HG03159 (cell line): Measurements from ENCODE around the gene ELOA.

Experiments
- ATAC-seq: cut with Tn5 transposase; IDR thresholded peaks from one replicate; pipeline ENCODE4 v1.9.1; 2021; ENCODE audit warnings: mild to moderate bottlenecking, moderate library complexity; ENCODE audit not compliant: unreplicated experiment

Gene ELOA

GRCh38 chr1:23743287-23744152, at the start of gene ELOA:
Gene ELOA, plus strand, starts transcription at chr1:23743471. Its CDS starts 33 bp downstream, at chr1:23743504.
- no peak for ATAC-seq

- ATAC-seq, result no peak
Observed at GRCh38 chr1:23693599-23693998, 49.7 kb upstream of the ELOA start.

GRCh38 chr1:23694371-23694770, 48.9 kb upstream of the ELOA start:
- no peak for ATAC-seq

- no peak for ATAC-seq
Observed at GRCh38 chr1:23695667-23696066, 47.6 kb upstream of the ELOA start.

- ATAC-seq, result no peak
Observed at GRCh38 chr1:23696335-23696989, 46.8 kb upstream of the ELOA start.

GRCh38 chr1:23698466-23698865, 44.8 kb upstream of the ELOA start:
- ATAC-seq, result no peak

- ATAC-seq, result no peak
Observed at GRCh38 chr1:23699280-23700179, 43.7 kb upstream of the ELOA start.

- no peak for ATAC-seq
Observed at GRCh38 chr1:23701310-23701709, 42.0 kb upstream of the ELOA start.

- ATAC-seq, result no peak
Observed at GRCh38 chr1:23701996-23702395, 41.3 kb upstream of the ELOA start.

- ATAC-seq, result no peak
Observed at GRCh38 chr1:23704834-23705495, 38.3 kb upstream of the ELOA start.

GRCh38 chr1:23709229-23709628, 34.0 kb upstream of the ELOA start:
- no peak for ATAC-seq

- ATAC-seq, result no peak
Observed at GRCh38 chr1:23718482-23718881, 24.8 kb upstream of the ELOA start.

GRCh38 chr1:23719162-23719820, 24.0 kb upstream of the ELOA start:
- ATAC-seq, result no peak

- ATAC-seq, result peak; percentile 51
Observed at GRCh38 chr1:23720256-23720995, 22.8 kb upstream of the ELOA start.

- ATAC-seq, result no peak
Observed at GRCh38 chr1:23722652-23723051, 20.6 kb upstream of the ELOA start.

- ATAC-seq, result no peak
Observed at GRCh38 chr1:23726686-23727085, 16.6 kb upstream of the ELOA start.

- ATAC-seq, result no peak
Observed at GRCh38 chr1:23727362-23727811, 15.9 kb upstream of the ELOA start.

GRCh38 chr1:23732363-23733224, 10.7 kb upstream of the ELOA start:
- no peak for ATAC-seq
